HepG2 (cell line): ENCODE data around the gene TLR1. TPM values are rescaled to one million over a fixed set of nuclear protein-coding genes. Genes with fewer than 3 reads are reported as not detected.

ENCODE experiments used
- ATAC-seq: fragments of 200-7000 bp; cut with Tn5 transposase; 3 replicates; pipeline ENCODE4 v1.9.1; 2020; ENCODE audit warnings: mild to moderate bottlenecking, moderate library complexity
- BruUV-seq: library from RNA; stranded (reverse); fragments of 400-500 nt; replicated peaks from 2 replicates; lab custom pipeline; 2021; lab: Mats Ljungman, UMichigan
- CTCF ChIA-PET: fragments of 300-600 bp; formaldehyde crosslinking; extraction: SDS; loops from one replicate; lab custom pipeline; 2021; ENCODE audit warnings: low total read pairs, inconsistent platforms, low intra/inter-chr PET ratio; lab: Yijun Ruan, JAX
- POLR2A ChIA-PET: fragments of 350-600 bp; sonication (Branson Sonifier 250); formaldehyde crosslinking; loops from one replicate; lab custom pipeline; 2020; ENCODE audit warnings: antibody characterized with exemption, inconsistent platforms; lab: Yijun Ruan, JAX
- DNase-seq: peaks from one replicate; pipeline ENCODE4 v3.0.0-alpha.2; 2015; ENCODE audit warnings: low spot score
- FAIRE-seq: peaks from 3 replicates; lab custom pipeline; 2011; peaks lifted over from hg19 to GRCh38; lab: Jason Lieb, UNC
- H2AFZ ChIP-seq: one replicate; pipeline ENCODE4 v1.6.1; 2011; ENCODE audit warnings: low read length, inconsistent platforms
- H3K27ac ChIP-seq: fragments of 300-600 bp; 3 replicates; pipeline ENCODE4 v1.8.0; 2011; ENCODE audit warnings: mixed run types, mild to moderate bottlenecking, mixed read lengths, low read length, inconsistent platforms; ENCODE audit not compliant: insufficient read depth; ENCODE audit errors: extremely low read length
- H3K27me3 ChIP-seq, 2 experiments: fragments of 200-600 bp in 1 of 2; 2 replicates in 1 of 2; 3 replicates in 1 of 2; pipeline versions ENCODE4 v1.6.0 to v1.8.0; 2011; ENCODE audit warnings: low read length in 2 of 2, mild to moderate bottlenecking in 2 of 2, moderate library complexity in 2 of 2, inconsistent platforms in 1 of 2; ENCODE audit not compliant: insufficient read depth in 2 of 2, control insufficient read depth in 1 of 2
- H3K36me3 ChIP-seq, 2 experiments: fragments of 200-600 bp in 1 of 2; replicated peaks in 1 of 2; 2 replicates in 1 of 2; 3 replicates in 1 of 2; pipeline versions ENCODE4 v1.5.1 to v1.8.0; 2011; ENCODE audit warnings: low read length in 2 of 2, inconsistent platforms in 1 of 2; ENCODE audit not compliant: insufficient read depth in 2 of 2, control insufficient read depth in 1 of 2
- H3K4me1 ChIP-seq: 2 replicates; pipeline ENCODE4 v1.5.1; 2012; ENCODE audit warnings: low read length, inconsistent platforms; ENCODE audit not compliant: insufficient read depth
- H3K4me2 ChIP-seq: 2 replicates; pipeline ENCODE4 v1.6.0; 2011; ENCODE audit warnings: low read depth, low read length, inconsistent platforms
- H3K4me3 ChIP-seq, 3 experiments: fragments of 200-600 bp in 1 of 3; sonication (generic), shearing (Covaris generic) in 1 of 3; replicated peaks in 1 of 3; 2 replicates each; pipeline ENCODE4 v1.5.1; 2011 to 2016; ENCODE audit warnings: low read length in 3 of 3, inconsistent platforms in 2 of 3, low read depth in 2 of 3, mild to moderate bottlenecking in 2 of 3, control low read depth in 1 of 3, mixed read lengths in 1 of 3; ENCODE audit not compliant: insufficient read depth in 1 of 3
- H3K79me2 ChIP-seq: one replicate; pipeline ENCODE4 v1.6.1; 2011; ENCODE audit warnings: low read length, inconsistent platforms; ENCODE audit not compliant: insufficient read depth
- H3K9ac ChIP-seq: 2 replicates; pipeline ENCODE4 v1.6.0; 2011; ENCODE audit warnings: mild to moderate bottlenecking, low read depth, low read length, inconsistent platforms; ENCODE audit not compliant: insufficient read depth
- H3K9me3 ChIP-seq: 2 replicates; pipeline ENCODE4 v1.5.1; 2012; ENCODE audit warnings: mild to moderate bottlenecking, low read length
- H4K20me1 ChIP-seq: 2 replicates; pipeline ENCODE4 v1.6.0; 2011; ENCODE audit warnings: inconsistent platforms, mild to moderate bottlenecking, low read length, moderate library complexity; ENCODE audit not compliant: insufficient read depth
- ATF1 ChIP-seq: IDR thresholded peaks from 2 replicates; pipeline ENCODE4 v1.6.1; 2016; ENCODE audit warnings: mild to moderate bottlenecking, control low read depth
- DPF2 ChIP-seq: sonication (generic); formaldehyde crosslinking; IDR thresholded peaks from 2 replicates; pipeline ENCODE4 v1.4.0; 2020; ENCODE audit warnings: mild to moderate bottlenecking, low read depth, missing genetic modification reagents, borderline replicate concordance
- FOXA3 ChIP-seq: IDR thresholded peaks from 2 replicates; pipeline ENCODE4 v1.6.1; 2016; ENCODE audit warnings: missing genetic modification reagents, missing compliant biosample characterization
- JDP2 ChIP-seq: sonication (generic); formaldehyde crosslinking; IDR thresholded peaks from 2 replicates; pipeline ENCODE4 v1.8.1; 2022; ENCODE audit warnings: missing genetic modification reagents, borderline replicate concordance
- KAT7 ChIP-seq: IDR thresholded peaks from 2 replicates; pipeline ENCODE4 v1.6.1; 2018; ENCODE audit warnings: borderline replicate concordance, missing compliant biosample characterization
- PHB2 ChIP-seq: fragments of 450-650 bp; IDR thresholded peaks from 2 replicates; pipeline ENCODE4 v1.6.1; 2018; ENCODE audit not compliant: partially characterized antibody
- RBAK ChIP-seq: sonication (generic); formaldehyde crosslinking; IDR thresholded peaks from 2 replicates; pipeline ENCODE4 v1.5.1; 2020; ENCODE audit warnings: mild to moderate bottlenecking, missing genetic modification reagents
- RFXAP ChIP-seq: sonication (generic); formaldehyde crosslinking; IDR thresholded peaks from 2 replicates; pipeline ENCODE4 v1.4.0; 2020; ENCODE audit warnings: missing genetic modification reagents, borderline replicate concordance
- YEATS4 ChIP-seq: sonication (generic); formaldehyde crosslinking; IDR thresholded peaks from 2 replicates; pipeline ENCODE4 v1.4.0; 2020; ENCODE audit warnings: missing genetic modification reagents, borderline replicate concordance
- ZFYVE20 ChIP-seq: sonication (generic); formaldehyde crosslinking; IDR thresholded peaks from 2 replicates; pipeline ENCODE4 v1.8.0; 2023; ENCODE audit warnings: low read depth, mild to moderate bottlenecking, moderate library complexity, missing genetic modification reagents, borderline replicate concordance
- ZKSCAN8 ChIP-seq: IDR thresholded peaks from 2 replicates; pipeline ENCODE4 v1.6.1; 2016; ENCODE audit warnings: borderline replicate concordance, missing genetic modification reagents, missing compliant biosample characterization
- ZNF3 ChIP-seq: IDR thresholded peaks from 2 replicates; pipeline ENCODE4 v1.7.0; 2017; ENCODE audit warnings: inconsistent platforms
- ZNF484 ChIP-seq: sonication (generic); formaldehyde crosslinking; IDR thresholded peaks from 2 replicates; pipeline ENCODE4 v1.5.1; 2020; ENCODE audit warnings: mild to moderate bottlenecking, low read depth, missing genetic modification reagents, borderline replicate concordance
- WGBS: methylation state at CpG from one replicate; pipeline ENCODE4 v1.1.6; 2017; ENCODE audit warnings: low lambda C conversion rate; 5-methylcytosine and 5-hydroxymethylcytosine counted together
- in situ Hi-C: cut with HindIII; loops from 2 replicates; pipeline ENCODE4 v1.10.0; 2017; ENCODE audit warnings: low pct_unique_long_range_greater_than_20kb; ENCODE audit not compliant: extremely low pct_ligation_motif_present
- intact Hi-C: fragments of 100-400 bp; cut with micrococcal nuclease; formaldehyde crosslinking; loops from one replicate; pipeline ENCODE4 v1.10.0; 2022; ENCODE audit not compliant: unreplicated experiment
- polyA plus RNA-seq, 8 experiments: library from polyadenylated mRNA; depleted of rRNA in 3 of 8; stranded (reverse) in 7 of 8; unstranded in 1 of 8; fragments of >200 nt; fragmentation: Illumina TruSeq in 4 of 8; extraction: Trizol in 4 of 8; gene quantifications; 2 replicates each; pipeline versions ENCODE4 v1.2.1 to v1.2.3, GENCODE V29; 2011 to 2016; ENCODE audit warnings: low read depth in 4 of 8, missing spikeins in 1 of 8, mixed read lengths in 1 of 8; ENCODE audit not compliant: insufficient read depth in 1 of 8
- total RNA-seq, 5 experiments: library from RNA; depleted of rRNA; stranded (reverse); fragments of >200 nt; fragmentation: Illumina TruSeq; extraction: Trizol; gene quantifications; 2 replicates each; pipeline ENCODE4 v1.2.3, GENCODE V29; 2016; ENCODE audit warnings: low read depth in 1 of 5
- TF ChIP-seq, protein P1 (sequence below): sonication (generic); IDR thresholded peaks from 2 replicates; pipeline ENCODE4 v1.6.1; 2016; ENCODE audit warnings: low read depth, borderline replicate concordance
- TF ChIP-seq, protein P2 (sequence below): sonication (generic); formaldehyde crosslinking; IDR thresholded peaks from 2 replicates; pipeline ENCODE4 v1.5.0; 2020; ENCODE audit warnings: mild to moderate bottlenecking, missing genetic modification reagents, moderate library complexity
- TF ChIP-seq, protein P3 (sequence below): sonication (generic); formaldehyde crosslinking; IDR thresholded peaks from 2 replicates; pipeline ENCODE4 v1.8.0; 2022; ENCODE audit warnings: low read depth, missing genetic modification reagents

Gene TLR1
- total and polyA plus RNA-seq, 2 of the 13 experiments (the other 11 are each of a cell fraction or from before 2014, with no cell fraction given), result 0.08 to 0.11 TPM

DNA sequence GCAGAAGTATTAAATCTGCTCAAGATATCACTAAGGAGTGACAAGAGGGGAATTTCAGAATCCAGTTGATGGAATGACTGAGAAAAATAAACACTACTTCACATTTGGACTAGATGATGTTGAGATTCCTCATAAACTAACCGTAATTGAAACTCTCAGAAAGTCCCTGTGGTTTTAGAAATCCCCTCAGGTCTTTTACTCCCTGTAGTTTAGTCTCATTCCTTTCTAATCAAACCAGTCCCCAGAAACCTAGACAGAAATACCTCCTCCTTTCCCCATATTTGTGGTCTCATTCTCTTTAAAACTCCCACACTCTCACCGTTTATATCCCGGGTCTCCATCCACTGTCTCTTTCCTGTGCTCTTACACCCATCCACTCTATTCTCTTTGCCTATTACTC is 15.0 kb upstream of the TLR1 start:
- 31% methylated on average over 3 of the region's 3 CpGs for WGBS
- in situ Hi-C loops, result no loop called here

More for the DNA sequence above, 15.0 kb upstream of the TLR1 start:
- Histone ChIP-seq H3K9me3 (no peaks in the 10 kb centered on the region), H3K27me3 (no peaks in the 10 kb centered on the region), H3K4me2 (no peak overlapping the region), H3K36me3 (no peaks in the 10 kb centered on the region), H2AFZ (no peak overlapping the region), H3K4me1 (no peaks in the 10 kb centered on the region; the same call in 1 of the 2 replicates), H4K20me1 (no peaks in the 10 kb centered on the region), H3K27ac (no peak overlapping the region), H3K79me2 (no peaks in the 10 kb centered on the region), H3K4me3 (no peak overlapping the region), H3K9ac (no peak overlapping the region)
- DNase-seq (no peak), FAIRE-seq (no peak), ATAC-seq (no peak)
- CTCF ChIA-PET, result no interaction called here
- POLR2A ChIA-PET, result no interaction called here
- TF ChIP-seq, protein P1, sequence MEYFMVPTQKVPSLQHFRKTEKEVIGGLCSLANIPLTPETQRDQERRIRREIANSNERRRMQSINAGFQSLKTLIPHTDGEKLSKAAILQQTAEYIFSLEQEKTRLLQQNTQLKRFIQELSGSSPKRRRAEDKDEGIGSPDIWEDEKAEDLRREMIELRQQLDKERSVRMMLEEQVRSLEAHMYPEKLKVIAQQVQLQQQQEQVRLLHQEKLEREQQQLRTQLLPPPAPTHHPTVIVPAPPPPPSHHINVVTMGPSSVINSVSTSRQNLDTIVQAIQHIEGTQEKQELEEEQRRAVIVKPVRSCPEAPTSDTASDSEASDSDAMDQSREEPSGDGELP, result no peak
- TF ChIP-seq YEATS4 (CRISPR knock-in tag) (no peak), ATF1 (CRISPR knock-in tag) (no peak), FOXA3 (CRISPR knock-in tag) (no peak), ZNF484 (no peak), DPF2 (CRISPR knock-in tag) (no peak), RFXAP (CRISPR knock-in tag) (no peak), JDP2 (CRISPR knock-in tag) (no peak), ZKSCAN8 (CRISPR knock-in tag) (no peak), ZFYVE20 (CRISPR knock-in tag) (no peak), ZNF3 (CRISPR knock-in tag) (no peak), RBAK (CRISPR knock-in tag) (no peak), PHB2 (no peak), KAT7 (CRISPR knock-in tag) (no peak)
- TF ChIP-seq, protein P2, sequence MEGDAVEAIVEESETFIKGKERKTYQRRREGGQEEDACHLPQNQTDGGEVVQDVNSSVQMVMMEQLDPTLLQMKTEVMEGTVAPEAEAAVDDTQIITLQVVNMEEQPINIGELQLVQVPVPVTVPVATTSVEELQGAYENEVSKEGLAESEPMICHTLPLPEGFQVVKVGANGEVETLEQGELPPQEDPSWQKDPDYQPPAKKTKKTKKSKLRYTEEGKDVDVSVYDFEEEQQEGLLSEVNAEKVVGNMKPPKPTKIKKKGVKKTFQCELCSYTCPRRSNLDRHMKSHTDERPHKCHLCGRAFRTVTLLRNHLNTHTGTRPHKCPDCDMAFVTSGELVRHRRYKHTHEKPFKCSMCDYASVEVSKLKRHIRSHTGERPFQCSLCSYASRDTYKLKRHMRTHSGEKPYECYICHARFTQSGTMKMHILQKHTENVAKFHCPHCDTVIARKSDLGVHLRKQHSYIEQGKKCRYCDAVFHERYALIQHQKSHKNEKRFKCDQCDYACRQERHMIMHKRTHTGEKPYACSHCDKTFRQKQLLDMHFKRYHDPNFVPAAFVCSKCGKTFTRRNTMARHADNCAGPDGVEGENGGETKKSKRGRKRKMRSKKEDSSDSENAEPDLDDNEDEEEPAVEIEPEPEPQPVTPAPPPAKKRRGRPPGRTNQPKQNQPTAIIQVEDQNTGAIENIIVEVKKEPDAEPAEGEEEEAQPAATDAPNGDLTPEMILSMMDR (CRISPR knock-in tag), result no peak
- TF ChIP-seq, protein P3, sequence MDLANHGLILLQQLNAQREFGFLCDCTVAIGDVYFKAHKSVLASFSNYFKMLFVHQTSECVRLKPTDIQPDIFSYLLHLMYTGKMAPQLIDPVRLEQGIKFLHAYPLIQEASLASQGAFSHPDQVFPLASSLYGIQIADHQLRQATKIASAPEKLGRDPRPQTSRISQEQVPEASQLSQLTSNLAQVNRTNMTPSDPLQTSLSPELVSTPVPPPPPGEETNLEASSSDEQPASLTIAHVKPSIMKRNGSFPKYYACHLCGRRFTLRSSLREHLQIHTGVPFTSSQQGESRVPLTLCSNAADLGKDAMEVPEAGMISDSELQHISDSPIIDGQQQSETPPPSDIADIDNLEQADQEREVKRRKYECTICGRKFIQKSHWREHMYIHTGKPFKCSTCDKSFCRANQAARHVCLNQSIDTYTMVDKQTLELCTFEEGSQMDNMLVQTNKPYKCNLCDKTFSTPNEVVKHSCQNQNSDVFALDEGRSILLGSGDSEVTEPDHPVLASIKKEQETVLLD, result no peak
- intact Hi-C loops, result no loop called here
- BruUV-seq, result no TSS peak
